ENCODE results near the gene SUSD1. TPM values are rescaled to one million over a fixed set of nuclear protein-coding genes. Genes with fewer than 3 reads are reported as not detected.

Gene SUSD1
- total and polyA plus RNA-seq, 9 of the 15 experiments (the other 6 are each of a cell fraction or from before 2014, with no cell fraction given): 10.9 to 44.4 (median 36.1) TPM

DNA sequence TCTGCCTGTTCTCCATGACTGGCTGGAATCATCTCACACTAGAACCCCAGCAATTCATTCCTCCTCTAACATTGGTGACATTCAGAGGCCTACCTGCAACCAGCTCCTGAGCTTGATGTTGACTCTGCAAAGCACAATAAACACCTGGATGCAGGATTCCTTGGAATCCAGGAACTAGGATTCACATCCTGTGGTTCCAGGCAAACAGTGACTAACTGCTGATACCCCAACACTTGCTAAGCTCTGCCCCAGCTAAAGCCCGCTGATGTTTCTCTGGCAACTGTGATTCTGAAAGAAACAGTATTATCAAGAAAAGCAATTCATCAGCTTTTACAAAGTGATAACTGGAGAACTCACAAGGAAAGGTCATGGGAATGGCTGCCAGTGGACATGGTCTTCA lies 29.2 kb downstream of the SUSD1 start:
- Histone ChIP-seq H3K27ac (ENCODE audit: extremely low read depth, low read depth, low read length) (no peak overlapping the region), H3K27me3 (ENCODE audit: control insufficient read depth in 2 of 2, insufficient read depth in 2 of 2, low read length in 2 of 2) (no peaks in the 10 kb centered on the region), H3K4me3 (no peak overlapping the region), H3K9ac (ENCODE audit: insufficient read depth in 1 of 2, low read depth in 2 of 2, low read length in 2 of 2) (no peak overlapping the region), H3K9me3 (replicated peaks; ENCODE audit: control insufficient read depth, insufficient read depth, low read depth, low read length) (no peaks in the 10 kb centered on the region), H3K79me2 (ENCODE audit: control insufficient read depth, insufficient read depth, low read length) (0 out of 3 replicates have a peak, but pooled peaks cover 3% of the 10 kb centered on the region), H3K36me3 (ENCODE audit: control insufficient read depth, insufficient read depth, low read length) (peaks cover 87% of the 10 kb centered on the region), H3K9me1 (ENCODE audit: control insufficient read depth, insufficient read depth, low read length) (no peaks in the 10 kb centered on the region), H2AFZ (ENCODE audit: low read depth, low read length) (no peak overlapping the region), H4K20me1 (replicated peaks; ENCODE audit: control insufficient read depth, insufficient read depth, low read length) (no peaks in the 10 kb centered on the region), H3K4me1 (replicated peaks in 1 of 2; ENCODE audit: control insufficient read depth in 2 of 2, insufficient read depth in 2 of 2, low read length in 2 of 2) (no peaks in the 10 kb centered on the region), H3K4me2 (ENCODE audit: insufficient read depth, low read length) (no peak overlapping the region)
- intact Hi-C loops (cut with micrococcal nuclease) (no loop called here), in situ Hi-C loops (cut with MboI) (no loop called here)
- ChIA-PET CTCF (ENCODE audit: low intra/inter-chr PET ratio) (no interaction called here), POLR2A (no interaction called here)
- FAIRE-seq (no peak), DNase-seq (ENCODE audit: extremely low read depth in 1 of 4, low spot score in 3 of 4) (no peak), ATAC-seq (no peak)
- WGBS (ENCODE audit: insufficient coverage, low coverage, missing lambda C conversion rate): 93% methylated on average over 1 of the region's 1 CpG
- no TSS peak for BruUV-seq (replicated peaks)
- TF ChIP-seq TAL1 (IDR thresholded peaks at IDR 0.05) (no peak), RERE (CRISPR knock-in tag; IDR thresholded peaks at IDR 0.05; ENCODE audit: borderline replicate concordance) (no peak), CHD2 (IDR thresholded peaks at IDR 0.05; ENCODE audit: low read depth, low read length) (no peak), ATF3 (IDR thresholded peaks at IDR 0.05) (no peak), ATF3 (CRISPR knock-in tag; conservative IDR thresholded peaks at IDR 0.05) (no peak), TEAD4 (IDR thresholded peaks at IDR 0.05; ENCODE audit: low read length) (no peak), TEAD4 (CRISPR knock-in tag; IDR thresholded peaks at IDR 0.05; ENCODE audit: borderline replicate concordance) (no peak)
- TF ChIP-seq, protein P1, sequence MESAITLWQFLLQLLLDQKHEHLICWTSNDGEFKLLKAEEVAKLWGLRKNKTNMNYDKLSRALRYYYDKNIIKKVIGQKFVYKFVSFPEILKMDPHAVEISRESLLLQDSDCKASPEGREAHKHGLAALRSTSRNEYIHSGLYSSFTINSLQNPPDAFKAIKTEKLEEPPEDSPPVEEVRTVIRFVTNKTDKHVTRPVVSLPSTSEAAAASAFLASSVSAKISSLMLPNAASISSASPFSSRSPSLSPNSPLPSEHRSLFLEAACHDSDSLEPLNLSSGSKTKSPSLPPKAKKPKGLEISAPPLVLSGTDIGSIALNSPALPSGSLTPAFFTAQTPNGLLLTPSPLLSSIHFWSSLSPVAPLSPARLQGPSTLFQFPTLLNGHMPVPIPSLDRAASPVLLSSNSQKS (CRISPR knock-in tag; IDR thresholded peaks at IDR 0.05): no peak
- TF ChIP-seq, protein P2, sequence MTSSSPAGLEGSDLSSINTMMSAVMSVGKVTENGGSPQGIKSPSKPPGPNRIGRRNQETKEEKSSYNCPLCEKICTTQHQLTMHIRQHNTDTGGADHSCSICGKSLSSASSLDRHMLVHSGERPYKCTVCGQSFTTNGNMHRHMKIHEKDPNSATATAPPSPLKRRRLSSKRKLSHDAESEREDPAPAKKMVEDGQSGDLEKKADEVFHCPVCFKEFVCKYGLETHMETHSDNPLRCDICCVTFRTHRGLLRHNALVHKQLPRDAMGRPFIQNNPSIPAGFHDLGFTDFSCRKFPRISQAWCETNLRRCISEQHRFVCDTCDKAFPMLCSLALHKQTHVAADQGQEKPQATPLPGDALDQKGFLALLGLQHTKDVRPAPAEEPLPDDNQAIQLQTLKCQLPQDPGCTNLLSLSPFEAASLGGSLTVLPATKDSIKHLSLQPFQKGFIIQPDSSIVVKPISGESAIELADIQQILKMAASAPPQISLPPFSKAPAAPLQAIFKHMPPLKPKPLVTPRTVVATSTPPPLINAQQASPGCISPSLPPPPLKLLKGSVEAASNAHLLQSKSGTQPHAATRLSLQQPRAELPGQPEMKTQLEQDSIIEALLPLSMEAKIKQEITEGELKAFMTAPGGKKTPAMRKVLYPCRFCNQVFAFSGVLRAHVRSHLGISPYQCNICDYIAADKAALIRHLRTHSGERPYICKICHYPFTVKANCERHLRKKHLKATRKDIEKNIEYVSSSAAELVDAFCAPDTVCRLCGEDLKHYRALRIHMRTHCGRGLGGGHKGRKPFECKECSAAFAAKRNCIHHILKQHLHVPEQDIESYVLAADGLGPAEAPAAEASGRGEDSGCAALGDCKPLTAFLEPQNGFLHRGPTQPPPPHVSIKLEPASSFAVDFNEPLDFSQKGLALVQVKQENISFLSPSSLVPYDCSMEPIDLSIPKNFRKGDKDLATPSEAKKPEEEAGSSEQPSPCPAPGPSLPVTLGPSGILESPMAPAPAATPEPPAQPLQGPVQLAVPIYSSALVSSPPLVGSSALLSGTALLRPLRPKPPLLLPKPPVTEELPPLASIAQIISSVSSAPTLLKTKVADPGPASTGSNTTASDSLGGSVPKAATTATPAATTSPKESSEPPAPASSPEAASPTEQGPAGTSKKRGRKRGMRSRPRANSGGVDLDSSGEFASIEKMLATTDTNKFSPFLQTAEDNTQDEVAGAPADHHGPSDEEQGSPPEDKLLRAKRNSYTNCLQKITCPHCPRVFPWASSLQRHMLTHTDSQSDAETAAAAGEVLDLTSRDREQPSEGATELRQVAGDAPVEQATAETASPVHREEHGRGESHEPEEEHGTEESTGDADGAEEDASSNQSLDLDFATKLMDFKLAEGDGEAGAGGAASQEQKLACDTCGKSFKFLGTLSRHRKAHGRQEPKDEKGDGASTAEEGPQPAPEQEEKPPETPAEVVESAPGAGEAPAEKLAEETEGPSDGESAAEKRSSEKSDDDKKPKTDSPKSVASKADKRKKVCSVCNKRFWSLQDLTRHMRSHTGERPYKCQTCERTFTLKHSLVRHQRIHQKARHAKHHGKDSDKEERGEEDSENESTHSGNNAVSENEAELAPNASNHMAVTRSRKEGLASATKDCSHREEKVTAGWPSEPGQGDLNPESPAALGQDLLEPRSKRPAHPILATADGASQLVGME (CRISPR knock-in tag; IDR thresholded peaks at IDR 0.05): no peak

Measured in K562 (cell line).